Sigmoid colon (tissue), 7 donors: ENCODE data around the gene SLC37A3. TPM values are rescaled to one million over a fixed set of nuclear protein-coding genes. Genes with fewer than 3 reads are reported as not detected.
A peak's percentile ranks its signal among the peaks of the same experiment; 100 is the strongest.

Experiments used
- DNase-seq: peaks from one replicate; pipeline ENCODE4 v3.0.0-alpha.2; 2019
- H3K27ac ChIP-seq, 4 donors: fragments of 200-600 bp; sonication (generic); one replicate each; pipeline ENCODE4 v1.5.1; 2016 to 2019; ENCODE audit warnings: mild to moderate bottlenecking in 1 of 4
- H3K27me3 ChIP-seq, 3 donors: fragments of 200-600 bp; sonication (generic); one replicate each; pipeline ENCODE4 v1.5.1; 2019; ENCODE audit warnings: mild to moderate bottlenecking in 1 of 3
- H3K36me3 ChIP-seq, 4 donors: fragments of 200-600 bp; sonication (generic); one replicate each; pipeline ENCODE4 v1.5.1; 2016 to 2019
- H3K4me1 ChIP-seq, 4 donors: fragments of 200-600 bp; sonication (generic); one replicate each; pipeline ENCODE4 v1.5.1; 2017 to 2019
- H3K4me3 ChIP-seq, 4 donors: fragments of 200-600 bp; sonication (generic); one replicate each; pipeline ENCODE4 v1.5.1; 2017 to 2019; ENCODE audit warnings: mild to moderate bottlenecking in 2 of 4, moderate library complexity in 1 of 4
- H3K9me3 ChIP-seq, 4 donors: fragments of 200-600 bp in 3 of 4; sonication (generic) in 3 of 4; one replicate each; pipeline versions ENCODE4 v1.5.1 to v1.6.1; 2013 to 2019
- EP300 ChIP-seq, 4 donors: sonication (generic); formaldehyde crosslinking; IDR thresholded peaks; one replicate each; pipeline ENCODE4 v1.6.1; 2017; ENCODE audit warnings: antibody characterized with exemption in 4 of 4
- POLR2A ChIP-seq, 2 donors: fragments of 450-650 bp; IDR thresholded peaks; one replicate each; pipeline ENCODE4 v1.6.1; 2016; ENCODE audit warnings: antibody characterized with exemption in 2 of 2, mild to moderate bottlenecking in 2 of 2, moderate library complexity in 2 of 2
- POLR2AphosphoS5 ChIP-seq, 4 donors: sonication (generic); formaldehyde crosslinking; IDR thresholded peaks; one replicate each; pipeline ENCODE4 v1.6.1; 2017; ENCODE audit warnings: antibody characterized with exemption in 4 of 4
- WGBS, 2 donors: extraction: QIAGEN DNeasy Blood & Tissue Kit; methylation state at CpG; one replicate each; pipeline ENCODE4 v1.1.7; 2013; 5-methylcytosine and 5-hydroxymethylcytosine counted together
- intact Hi-C: fragments of 100-400 bp; cut with DNase I; formaldehyde crosslinking; loops from one replicate; pipeline ENCODE4 v1.15.1; 2023
- polyA plus RNA-seq, 3 donors: library from polyadenylated mRNA; stranded (reverse); fragments of 200-250 nt; gene quantifications; one replicate each; pipeline ENCODE4 v1.2.3, GENCODE V29; 2013
- total RNA-seq, 4 donors: library from RNA; depleted of rRNA; stranded (reverse); fragments of >200 nt; gene quantifications; one replicate each; pipeline ENCODE4 v1.1.0, GENCODE V29; 2016
- TF ChIP-seq, protein P1 (sequence below), 4 experiments: fragments of 450-650 bp in 3 of 4; fragments of 200-600 bp in 1 of 4; IDR thresholded peaks; one replicate each; pipeline ENCODE4 v1.5.1; 2016 to 2019; ENCODE audit warnings: antibody characterized with exemption in 4 of 4, mild to moderate bottlenecking in 3 of 4, moderate library complexity in 2 of 4
- donor health status: healthy with polysubstance abuse.
- donor health status: Bipolar disorder and iron deficiency.
- donor health status: healthy.

SLC37A3 gene
- total and polyA plus RNA-seq, 7 donors: 12.3 to 109 (median 54.6) TPM

DNA sequence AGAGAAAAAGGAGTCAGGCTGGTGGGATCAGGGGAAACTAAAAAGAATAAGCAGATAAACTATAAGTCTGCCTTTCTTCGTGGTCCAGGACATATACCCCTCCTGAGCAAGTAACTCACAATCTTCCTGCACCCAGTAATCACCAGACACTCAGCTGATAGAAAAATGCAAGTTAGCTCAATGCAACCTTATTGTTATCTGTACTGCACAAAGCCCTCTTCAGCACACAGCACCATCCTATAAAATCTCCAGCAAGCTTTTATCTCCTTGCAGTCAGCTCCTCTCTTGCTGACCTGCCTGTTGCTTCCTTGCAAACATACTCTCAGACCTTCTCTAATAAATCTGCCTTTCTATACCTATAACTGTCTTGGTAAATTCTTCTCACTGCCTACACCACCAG, 6.7 kb downstream of the SLC37A3 start:
- Histone ChIP-seq H3K9me3 (no peaks in the 10 kb centered on the region), H3K27ac (no peak overlapping the region), H3K36me3 (no peaks in the 10 kb centered on the region), H3K4me3 (no peak overlapping the region), H3K27me3 (no peaks in the 10 kb centered on the region), H3K4me1 (peaks cover 0 to 26% (median 6%) of the 10 kb centered on the region in 4 donors)
- intact Hi-C loops: no loop called here
- 85% methylated on average over 1 of the region's 1 CpG for WGBS, 2 donors
- TF ChIP-seq POLR2A (IDR thresholded peaks at IDR 0.05) (no peak), EP300 (IDR thresholded peaks at IDR 0.05) (no peak), POLR2AphosphoS5 (IDR thresholded peaks at IDR 0.05) (no peak)
- TF ChIP-seq, protein P1, sequence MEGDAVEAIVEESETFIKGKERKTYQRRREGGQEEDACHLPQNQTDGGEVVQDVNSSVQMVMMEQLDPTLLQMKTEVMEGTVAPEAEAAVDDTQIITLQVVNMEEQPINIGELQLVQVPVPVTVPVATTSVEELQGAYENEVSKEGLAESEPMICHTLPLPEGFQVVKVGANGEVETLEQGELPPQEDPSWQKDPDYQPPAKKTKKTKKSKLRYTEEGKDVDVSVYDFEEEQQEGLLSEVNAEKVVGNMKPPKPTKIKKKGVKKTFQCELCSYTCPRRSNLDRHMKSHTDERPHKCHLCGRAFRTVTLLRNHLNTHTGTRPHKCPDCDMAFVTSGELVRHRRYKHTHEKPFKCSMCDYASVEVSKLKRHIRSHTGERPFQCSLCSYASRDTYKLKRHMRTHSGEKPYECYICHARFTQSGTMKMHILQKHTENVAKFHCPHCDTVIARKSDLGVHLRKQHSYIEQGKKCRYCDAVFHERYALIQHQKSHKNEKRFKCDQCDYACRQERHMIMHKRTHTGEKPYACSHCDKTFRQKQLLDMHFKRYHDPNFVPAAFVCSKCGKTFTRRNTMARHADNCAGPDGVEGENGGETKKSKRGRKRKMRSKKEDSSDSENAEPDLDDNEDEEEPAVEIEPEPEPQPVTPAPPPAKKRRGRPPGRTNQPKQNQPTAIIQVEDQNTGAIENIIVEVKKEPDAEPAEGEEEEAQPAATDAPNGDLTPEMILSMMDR (IDR thresholded peaks at IDR 0.05): no peak
- no peak for DNase-seq

DNA sequence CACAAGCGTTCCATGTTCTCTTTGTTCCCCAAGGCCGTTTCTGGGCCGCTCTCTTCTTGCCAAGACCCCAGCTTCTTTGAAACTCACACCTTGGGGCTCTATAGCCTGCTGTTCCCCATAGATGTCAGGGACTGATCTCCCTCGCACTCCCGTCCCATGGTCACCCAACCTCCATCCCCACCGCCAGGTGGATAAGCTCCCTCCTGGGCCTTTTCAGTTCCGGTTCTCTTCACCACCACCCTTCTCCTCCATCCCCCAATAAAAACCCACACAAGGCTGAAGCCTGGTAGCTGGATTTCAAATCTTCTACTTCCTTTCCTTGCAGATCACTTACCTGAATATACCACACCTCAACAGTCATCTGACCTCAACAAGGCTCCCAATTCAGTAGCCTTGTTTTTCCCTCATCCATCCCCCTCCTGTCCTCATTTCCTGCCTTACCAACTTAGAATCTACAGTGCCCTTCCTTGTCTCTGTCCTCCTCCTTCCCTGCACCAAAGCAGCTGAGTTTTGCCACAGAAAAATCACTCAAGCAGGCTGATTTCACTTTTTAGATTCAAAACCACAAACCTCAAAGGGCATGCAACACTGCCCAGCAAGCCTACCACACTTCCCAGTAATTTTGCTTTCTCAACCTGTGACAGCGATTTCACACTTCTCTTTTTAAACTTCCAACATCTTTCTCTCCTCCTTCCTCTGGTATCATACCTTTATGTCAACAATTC, 7.7 kb downstream of the SLC37A3 start:
- Histone ChIP-seq H3K4me3 (no peak overlapping the region), H3K27me3 (no peaks in the 10 kb centered on the region), H3K36me3 (no peaks in the 10 kb centered on the region), H3K9me3 (no peaks in the 10 kb centered on the region), H3K4me1 (peaks cover 0 to 21% (median under 1%) of the 10 kb centered on the region in 4 donors), H3K27ac (no peak overlapping the region)
- WGBS, 2 donors: 72 to 90% methylated on average over 8 of the region's 8 CpGs
- intact Hi-C loops: no loop called here
- TF ChIP-seq EP300 (IDR thresholded peaks at IDR 0.05) (no peak), POLR2AphosphoS5 (IDR thresholded peaks at IDR 0.05) (no peak), POLR2A (IDR thresholded peaks at IDR 0.05) (no peak)
- TF ChIP-seq, protein P1 (IDR thresholded peaks at IDR 0.05): no peak
- DNase-seq: peak; percentile 10

DNA sequence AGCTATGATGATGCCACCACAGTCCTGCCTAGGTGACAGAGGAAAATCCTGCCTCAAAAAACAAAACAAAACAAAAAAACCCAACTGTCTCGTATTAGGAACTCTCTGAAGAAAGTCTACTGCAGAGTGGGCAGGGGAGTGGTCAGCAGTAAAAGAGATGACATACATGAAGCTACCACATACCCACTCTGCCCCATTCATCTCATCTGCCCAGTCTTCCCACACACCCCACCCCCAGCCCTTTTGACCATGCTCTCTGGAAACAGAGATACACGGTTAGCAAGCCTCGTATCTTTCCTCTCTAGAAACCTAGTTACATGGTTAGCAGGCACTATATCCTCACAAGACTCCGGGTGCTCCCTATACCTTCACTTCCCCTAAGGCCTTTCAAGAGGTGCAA, 8.3 kb downstream of the SLC37A3 start:
- no peak overlapping the region for H3K4me3 ChIP-seq
- 78 to 79% methylated on average over 4 of the region's 4 CpGs for WGBS, 2 donors
- no peak for TF ChIP-seq POLR2A (IDR thresholded peaks at IDR 0.05)
- no peak overlapping the region for H3K27ac ChIP-seq
- no peaks in the 10 kb centered on the region for H3K27me3 ChIP-seq
- intact Hi-C loops: no loop called here
- DNase-seq: peak; percentile 30
- no peaks in the 10 kb centered on the region for H3K9me3 ChIP-seq
- H3K36me3 ChIP-seq: no peaks in the 10 kb centered on the region
- peaks cover 0 to 27% (median 4%) of the 10 kb centered on the region in 4 donors for H3K4me1 ChIP-seq

DNA sequence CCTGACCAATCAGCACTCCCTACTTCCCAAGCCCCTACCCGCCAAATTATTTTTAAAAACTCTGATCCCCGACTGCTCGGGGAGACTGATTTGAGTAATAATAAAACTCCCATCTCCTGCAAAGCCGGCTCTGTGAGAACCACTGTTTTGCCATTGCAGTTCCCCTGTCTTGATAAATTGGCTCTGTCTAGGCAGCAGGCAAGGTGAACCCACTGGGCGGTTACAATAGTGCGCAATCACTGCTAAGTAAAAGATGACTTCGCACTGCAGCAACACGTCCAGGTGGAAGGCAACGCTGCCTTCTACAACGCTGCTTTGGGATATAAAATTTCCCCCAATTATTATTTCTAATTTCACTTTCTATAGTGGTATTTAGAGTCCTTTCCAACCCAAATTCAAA, 8.9 kb downstream of the SLC37A3 start:
- DNase-seq: no peak
- no peaks in the 10 kb centered on the region for H3K9me3 ChIP-seq
- WGBS, 2 donors: 87 to 91% methylated on average over 10 of the region's 10 CpGs
- intact Hi-C loops: no loop called here
- H3K4me3 ChIP-seq: no peak overlapping the region
- H3K4me1 ChIP-seq: peaks cover 0 to 30% (median 5%) of the 10 kb centered on the region in 4 donors
- H3K36me3 ChIP-seq: no peaks in the 10 kb centered on the region
- H3K27me3 ChIP-seq: no peaks in the 10 kb centered on the region
- no peak overlapping the region for H3K27ac ChIP-seq
- TF ChIP-seq POLR2AphosphoS5 (IDR thresholded peaks at IDR 0.05): no peak
- TF ChIP-seq EP300 (IDR thresholded peaks at IDR 0.05): no peak
- TF ChIP-seq, protein P1 (IDR thresholded peaks at IDR 0.05): no peak
- TF ChIP-seq POLR2A (IDR thresholded peaks at IDR 0.05): no peak

DNA sequence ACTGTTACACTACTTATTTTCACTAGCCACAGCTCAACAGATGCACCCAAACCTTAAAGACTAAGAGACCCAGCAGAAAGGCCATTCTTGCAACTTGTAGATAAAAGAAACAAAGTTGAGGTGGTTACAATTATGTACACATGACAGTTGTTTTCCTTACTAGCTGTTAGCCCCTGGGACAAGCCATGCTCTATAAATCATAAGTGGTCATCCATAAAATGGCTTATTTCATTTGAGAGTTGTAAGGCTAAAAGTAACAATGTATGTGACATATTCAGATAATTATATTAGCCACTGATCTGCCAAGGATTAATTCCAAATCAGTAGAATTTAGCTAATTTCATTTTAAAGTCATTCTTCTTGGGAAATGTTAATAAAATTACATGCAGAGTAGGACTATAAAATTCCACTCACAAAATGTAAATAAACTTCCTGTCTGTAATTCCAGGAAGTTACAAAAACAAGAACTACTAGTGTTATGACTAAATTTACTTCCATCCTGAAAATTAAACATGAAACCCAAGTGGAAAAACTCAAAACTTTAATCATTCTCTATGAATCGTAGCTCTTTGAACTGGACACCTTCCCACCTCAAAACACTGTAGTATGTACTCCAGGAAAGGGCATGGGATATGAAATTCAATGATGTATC, 13.3 kb downstream of the SLC37A3 start:
- DNase-seq: peak; percentile 2
- H3K4me1 ChIP-seq: peaks cover 0 to 17% (median 5%) of the 10 kb centered on the region in 4 donors
- TF ChIP-seq EP300 (IDR thresholded peaks at IDR 0.05): no peak
- no peak for TF ChIP-seq POLR2A (IDR thresholded peaks at IDR 0.05)
- TF ChIP-seq POLR2AphosphoS5 (IDR thresholded peaks at IDR 0.05): no peak
- TF ChIP-seq, protein P1 (IDR thresholded peaks at IDR 0.05): no peak
- H3K27me3 ChIP-seq: no peaks in the 10 kb centered on the region
- H3K9me3 ChIP-seq: no peaks in the 10 kb centered on the region
- 59 to 64% methylated on average over 1 of the region's 1 CpG for WGBS, 2 donors
- H3K27ac ChIP-seq: no peak overlapping the region
- H3K4me3 ChIP-seq: no peak overlapping the region
- intact Hi-C loops: no loop called here
- peaks cover 0 to 22% (median 7%) of the 10 kb centered on the region in 4 donors for H3K36me3 ChIP-seq
